ENCODE data around the gene PPT2.

DNA sequence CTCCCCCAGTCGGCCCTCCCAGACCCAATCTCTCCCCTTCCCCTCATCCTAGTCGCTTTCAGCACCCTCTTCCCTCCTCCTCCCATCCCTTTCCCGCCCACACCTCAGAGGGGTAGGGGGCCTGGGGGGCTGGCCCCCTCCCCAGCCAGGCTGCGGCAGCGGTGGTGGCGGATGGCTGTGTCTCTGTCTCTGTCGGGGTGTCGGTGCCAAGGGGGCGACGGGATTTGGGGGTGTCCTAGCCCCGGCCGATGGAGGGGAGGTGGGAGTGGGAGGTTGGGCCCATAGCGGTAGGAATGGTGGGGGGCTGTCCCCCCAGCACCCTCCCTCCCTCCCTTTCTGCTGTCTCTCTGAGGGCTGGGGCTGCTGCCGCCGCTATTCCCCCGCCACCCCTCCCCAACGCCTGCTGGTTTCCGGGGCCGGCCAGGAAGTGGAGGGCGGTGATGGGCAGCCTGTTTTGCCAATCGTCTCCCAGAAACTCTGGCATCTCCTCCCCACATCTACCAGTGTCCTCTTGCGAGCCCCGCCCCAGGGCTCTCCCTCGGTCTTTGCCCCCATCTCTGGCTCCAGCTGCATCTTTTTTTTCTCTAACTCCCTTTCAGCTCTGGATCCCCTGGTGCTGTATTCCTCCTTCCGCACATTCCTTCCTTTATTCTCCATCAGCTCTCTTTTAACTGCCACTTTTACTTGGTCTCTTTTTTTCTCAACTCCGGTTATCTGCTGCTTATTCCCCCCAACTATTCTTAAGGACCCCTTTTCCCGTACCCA is 22.0 kb downstream of the PPT2 start, which contains the start of gene AGPAT1:
- TF ChIP-seq POLR2AphosphoS5 (IDR thresholded peaks at IDR 0.05) (no peak), EP300 (IDR thresholded peaks at IDR 0.05) (no peak)
- TF ChIP-seq, protein P1, sequence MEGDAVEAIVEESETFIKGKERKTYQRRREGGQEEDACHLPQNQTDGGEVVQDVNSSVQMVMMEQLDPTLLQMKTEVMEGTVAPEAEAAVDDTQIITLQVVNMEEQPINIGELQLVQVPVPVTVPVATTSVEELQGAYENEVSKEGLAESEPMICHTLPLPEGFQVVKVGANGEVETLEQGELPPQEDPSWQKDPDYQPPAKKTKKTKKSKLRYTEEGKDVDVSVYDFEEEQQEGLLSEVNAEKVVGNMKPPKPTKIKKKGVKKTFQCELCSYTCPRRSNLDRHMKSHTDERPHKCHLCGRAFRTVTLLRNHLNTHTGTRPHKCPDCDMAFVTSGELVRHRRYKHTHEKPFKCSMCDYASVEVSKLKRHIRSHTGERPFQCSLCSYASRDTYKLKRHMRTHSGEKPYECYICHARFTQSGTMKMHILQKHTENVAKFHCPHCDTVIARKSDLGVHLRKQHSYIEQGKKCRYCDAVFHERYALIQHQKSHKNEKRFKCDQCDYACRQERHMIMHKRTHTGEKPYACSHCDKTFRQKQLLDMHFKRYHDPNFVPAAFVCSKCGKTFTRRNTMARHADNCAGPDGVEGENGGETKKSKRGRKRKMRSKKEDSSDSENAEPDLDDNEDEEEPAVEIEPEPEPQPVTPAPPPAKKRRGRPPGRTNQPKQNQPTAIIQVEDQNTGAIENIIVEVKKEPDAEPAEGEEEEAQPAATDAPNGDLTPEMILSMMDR (IDR thresholded peaks at IDR 0.05) = no peak

Measured in suprapubic skin (tissue), 4 donors.